Activated CD4-positive, alpha-beta T cell treated with anti-CD3 and anti-CD28 coated beads, Interleukin-2, amount 50 U/mL, for 48 hours (primary cell): ENCODE measurements around the gene RAC2.
"Not testable (repeated sequence)": the region's sequence is repeated elsewhere in the genome, so short reads cannot be mapped to it uniquely, and the experiment has no call there.

ENCODE experiments used
- DNase-seq, 2 experiments: peaks; one replicate each; pipeline ENCODE4 v3.0.0-alpha.2; 2020

Gene RAC2

DNA sequence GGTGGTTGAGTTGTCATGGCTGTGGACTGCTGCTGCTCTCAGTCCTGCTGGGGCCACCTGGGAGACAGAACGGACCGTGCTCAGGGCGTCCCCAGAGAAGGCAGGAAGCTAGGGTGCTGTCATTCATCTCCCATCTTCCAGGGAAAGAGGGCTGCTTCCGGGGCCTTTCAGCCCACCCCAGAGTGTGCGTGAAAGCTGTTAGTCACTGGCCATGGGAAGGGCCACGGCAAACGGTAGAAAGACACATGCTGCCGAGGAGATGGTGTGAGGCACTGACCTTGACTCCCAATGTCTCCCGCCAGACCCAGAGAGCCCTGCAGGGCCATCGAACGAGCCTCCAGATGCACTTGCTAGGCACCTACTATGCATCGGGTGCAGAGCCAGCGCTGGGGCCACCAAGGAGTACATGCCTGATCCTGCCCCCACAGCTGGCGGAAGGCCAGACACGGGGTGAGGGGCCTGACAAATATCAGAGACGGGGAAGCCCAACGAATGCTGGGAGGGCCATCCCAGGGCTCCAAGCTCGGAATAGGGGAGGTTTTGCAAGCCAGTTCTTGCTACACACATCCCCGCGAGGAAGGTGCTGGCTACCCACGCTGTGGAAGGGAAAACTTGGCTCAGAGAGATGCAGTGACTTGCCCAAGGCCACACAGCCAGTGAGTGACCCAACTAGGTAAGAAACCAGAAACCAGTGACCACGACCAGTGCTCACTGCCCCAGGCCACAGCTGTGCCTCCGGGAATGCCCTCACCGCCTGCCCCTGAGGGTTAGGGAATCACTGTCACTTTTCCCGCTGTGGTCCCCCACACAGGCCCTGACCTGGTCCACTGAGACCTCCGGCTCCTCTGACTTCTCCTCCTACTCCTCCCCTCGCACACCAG is 10.1 kb downstream of the RAC2 start:
- DNase-seq = peak in 1 of 2 experiments; percentile 26

DNA sequence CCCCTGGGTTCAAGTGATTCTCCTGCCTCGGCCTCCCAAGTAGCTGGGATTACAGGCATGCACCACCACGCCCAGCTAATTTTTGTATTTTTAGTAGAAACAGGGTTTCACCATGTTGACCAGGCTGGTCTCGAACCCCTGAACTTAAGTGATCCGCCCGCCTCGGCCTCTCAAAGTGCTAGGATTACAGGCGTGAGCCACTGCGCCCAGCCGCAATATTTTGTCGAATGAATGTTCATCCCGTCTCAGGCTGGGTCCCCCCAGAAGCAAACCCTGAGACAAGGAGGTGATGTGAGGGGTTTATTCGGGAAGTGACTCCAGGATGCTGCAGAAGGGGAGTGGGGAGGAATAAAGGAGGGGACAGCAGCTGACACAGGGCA is 10.7 kb downstream of the RAC2 start:
- DNase-seq = not testable (repeated sequence)

DNA sequence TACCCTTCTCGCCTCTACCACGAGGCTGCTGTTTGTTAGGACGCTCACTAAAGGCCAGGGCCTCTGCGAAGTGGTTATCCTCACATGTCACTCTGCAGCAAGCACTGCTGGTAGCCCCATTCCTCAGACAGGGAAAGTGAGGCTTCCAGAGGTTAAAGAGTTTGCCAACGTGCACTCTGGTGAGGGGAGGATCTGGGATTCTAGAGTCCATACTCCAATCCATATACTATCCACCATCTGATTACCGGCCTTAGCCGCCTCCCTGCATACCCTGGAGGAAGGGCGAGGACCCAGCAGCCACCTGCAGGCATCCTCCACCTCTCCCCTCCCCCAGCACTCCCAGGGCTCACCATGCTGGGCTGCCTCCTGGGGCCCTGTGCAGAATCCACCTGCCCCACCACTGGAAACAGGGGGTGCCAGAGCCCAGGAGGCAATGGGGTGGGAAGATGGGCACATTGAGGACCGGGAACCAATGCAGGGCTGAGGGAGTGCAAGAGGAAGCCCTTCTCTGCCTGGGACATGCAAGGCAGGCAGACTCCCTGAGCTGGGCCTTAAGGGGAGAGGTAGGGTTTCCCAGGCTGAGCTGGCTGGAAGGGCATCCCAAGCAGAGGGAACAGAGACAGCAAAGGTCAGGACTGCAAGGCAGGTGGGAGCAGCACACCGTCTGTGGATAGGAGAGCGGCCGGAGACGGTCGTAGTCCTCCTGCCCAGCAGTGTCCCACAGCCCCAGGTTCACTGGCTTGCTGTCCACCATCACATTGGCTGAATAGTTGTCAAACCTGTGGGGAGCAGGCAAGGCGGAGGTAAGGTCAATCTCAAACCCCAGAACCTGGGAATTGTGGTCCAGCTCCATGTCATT is 11.7 kb downstream of the RAC2 start:
- DNase-seq = peak in 1 of 2 experiments; percentile 37

DNA sequence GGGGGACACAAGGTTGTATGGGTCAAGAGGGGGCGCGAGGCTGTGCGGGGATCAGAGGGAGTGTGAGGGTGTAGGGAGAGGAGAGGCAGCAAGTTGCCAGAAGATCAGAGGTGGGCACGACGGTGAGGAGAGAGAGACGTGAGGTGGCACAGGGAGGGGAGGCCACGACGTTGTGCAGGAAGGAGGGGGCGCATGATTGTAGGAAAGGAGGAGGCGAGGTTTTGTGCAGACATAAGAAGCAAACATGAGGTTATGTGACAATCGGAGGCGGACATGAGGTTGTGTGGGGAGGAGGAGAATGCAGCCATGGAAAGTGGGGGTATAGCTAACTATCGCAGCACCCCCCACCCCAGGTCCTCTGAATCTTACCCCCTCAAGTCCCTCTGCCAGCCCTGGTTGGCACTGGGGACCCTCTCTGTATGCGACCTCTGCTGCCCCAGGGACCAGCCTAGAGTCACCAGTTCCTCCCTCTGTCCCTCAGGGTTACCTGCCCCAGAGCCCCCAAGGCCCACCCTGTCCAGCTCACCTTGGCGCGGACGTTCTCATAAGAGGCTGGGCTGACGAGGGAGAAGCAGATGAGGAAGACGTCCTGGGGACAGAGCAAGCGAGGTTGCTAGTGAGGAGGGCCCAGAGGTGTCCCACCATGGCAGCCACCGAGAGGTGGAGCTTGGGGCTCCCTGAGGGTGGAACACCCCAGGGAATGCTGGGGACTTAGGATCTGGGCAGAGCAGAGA is 12.5 kb downstream of the RAC2 start:
- peak; percentile 56 to 66 for DNase-seq

DNA sequence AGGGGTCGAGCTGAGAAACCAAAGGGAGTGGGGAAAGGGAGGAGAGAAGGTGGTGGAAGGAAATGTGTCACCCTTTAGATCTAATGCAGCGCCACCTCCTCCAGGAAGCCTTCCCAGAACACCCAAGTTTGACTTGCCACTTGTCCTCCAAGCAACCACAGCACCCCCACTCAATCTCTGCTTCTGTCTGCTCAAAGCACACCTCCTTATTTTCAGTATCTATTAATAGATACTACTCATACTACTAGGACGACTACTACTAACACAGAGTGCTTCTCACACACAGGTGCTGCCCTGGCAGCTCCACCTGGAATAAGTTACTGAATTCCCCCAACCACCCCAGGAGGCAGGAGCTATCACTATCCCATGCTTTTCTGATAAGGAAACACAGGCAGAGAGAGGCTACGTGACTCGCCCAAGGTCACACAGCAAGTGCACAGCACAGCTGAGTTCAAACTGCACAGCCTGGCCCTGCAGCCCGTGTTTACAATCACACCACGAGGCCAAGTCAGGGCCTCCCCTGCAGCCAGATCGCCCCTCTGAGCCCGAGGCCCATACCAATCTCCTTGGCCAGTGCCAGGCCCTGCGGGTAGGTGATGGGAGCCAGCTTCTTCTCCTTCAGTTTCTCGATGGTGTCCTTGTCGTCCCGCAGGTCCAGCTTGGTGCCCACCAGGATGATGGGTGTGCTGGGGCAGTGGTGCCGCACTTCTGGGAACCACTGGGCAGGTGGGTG is 13.2 kb downstream of the RAC2 start:
- peak; percentile 88 to 92 for DNase-seq

DNA sequence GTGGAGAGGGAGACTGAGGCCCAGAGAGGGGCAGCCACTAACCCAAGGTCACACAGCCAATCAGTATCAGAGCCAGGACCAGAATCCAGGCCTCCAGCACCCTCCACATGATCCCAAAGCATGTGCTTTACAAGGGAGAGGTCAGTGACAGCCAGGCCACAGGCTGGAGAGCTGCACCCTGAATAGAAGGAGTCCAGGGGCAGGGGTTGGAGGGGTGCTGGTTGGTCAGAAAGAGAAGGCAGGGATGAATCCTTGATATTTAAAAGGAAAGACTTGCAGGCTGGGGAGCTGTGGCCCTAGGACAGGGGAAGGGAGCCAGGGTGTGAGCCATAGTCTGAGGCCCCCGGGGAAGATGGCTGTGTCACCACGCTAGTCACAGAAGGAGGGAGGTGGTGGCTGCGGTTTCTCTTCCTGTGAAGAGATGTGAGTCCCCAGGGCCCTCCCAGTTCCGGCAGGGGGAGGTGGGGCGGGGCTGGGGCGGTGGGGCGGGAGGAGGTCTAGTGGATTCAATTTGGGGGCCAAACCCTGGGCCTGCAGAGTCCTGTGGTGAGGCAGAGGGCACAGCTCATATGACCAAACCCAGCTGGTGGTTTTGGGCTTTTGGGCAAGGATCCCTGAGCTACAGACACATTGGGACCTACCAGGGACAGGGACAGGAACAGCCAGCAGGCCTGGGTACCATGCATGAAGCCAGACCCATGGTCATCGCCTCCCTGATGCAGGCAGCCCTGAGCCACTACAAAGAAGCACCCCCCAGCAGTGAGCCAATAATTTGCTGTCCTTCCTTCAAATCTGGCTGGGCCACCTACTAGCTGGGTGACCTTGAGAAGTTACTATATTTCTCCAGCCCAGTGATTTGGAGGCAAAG is 14.0 kb downstream of the RAC2 start:
- DNase-seq = peak; percentile 91 to 93

DNA sequence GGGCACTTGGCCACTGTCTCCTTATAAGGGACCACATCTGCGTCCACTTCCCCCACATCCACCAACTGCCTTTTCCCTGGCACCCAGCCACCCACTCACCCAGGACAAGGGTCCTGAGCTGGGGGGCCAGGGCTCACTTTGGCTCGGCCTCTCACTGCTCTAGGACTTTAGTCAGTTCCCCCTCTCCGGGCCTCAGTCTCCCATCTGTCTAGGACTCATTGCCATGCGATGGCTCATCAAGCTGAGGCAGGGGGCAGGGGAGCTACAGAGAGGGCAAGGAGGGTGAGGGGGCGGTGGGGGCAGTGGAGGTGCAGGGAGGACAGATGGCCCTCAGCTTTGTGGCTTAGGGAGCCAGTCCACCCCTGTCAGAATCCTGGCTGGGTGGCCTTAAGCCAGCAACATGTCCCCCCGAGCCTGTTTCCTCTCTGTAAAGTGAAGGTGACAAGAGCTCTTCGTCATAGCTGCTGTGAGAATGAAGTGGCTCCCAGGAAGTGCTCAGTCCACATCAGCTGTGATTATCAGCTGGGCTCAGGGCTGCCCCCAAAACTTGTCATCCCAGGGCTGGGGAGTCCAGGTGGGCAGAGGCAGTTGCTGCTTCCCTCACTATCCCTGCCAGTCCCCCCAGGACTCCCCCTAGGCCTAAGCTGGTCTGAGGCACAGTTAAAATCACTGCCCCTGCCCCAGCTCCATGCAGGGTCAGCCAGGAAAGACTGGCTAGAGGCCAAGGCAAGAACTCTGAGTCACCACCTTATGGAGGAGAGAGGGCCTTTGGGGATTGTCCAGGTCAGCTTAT is 14.9 kb downstream of the RAC2 start:
- DNase-seq = peak; percentile 49 to 59

DNA sequence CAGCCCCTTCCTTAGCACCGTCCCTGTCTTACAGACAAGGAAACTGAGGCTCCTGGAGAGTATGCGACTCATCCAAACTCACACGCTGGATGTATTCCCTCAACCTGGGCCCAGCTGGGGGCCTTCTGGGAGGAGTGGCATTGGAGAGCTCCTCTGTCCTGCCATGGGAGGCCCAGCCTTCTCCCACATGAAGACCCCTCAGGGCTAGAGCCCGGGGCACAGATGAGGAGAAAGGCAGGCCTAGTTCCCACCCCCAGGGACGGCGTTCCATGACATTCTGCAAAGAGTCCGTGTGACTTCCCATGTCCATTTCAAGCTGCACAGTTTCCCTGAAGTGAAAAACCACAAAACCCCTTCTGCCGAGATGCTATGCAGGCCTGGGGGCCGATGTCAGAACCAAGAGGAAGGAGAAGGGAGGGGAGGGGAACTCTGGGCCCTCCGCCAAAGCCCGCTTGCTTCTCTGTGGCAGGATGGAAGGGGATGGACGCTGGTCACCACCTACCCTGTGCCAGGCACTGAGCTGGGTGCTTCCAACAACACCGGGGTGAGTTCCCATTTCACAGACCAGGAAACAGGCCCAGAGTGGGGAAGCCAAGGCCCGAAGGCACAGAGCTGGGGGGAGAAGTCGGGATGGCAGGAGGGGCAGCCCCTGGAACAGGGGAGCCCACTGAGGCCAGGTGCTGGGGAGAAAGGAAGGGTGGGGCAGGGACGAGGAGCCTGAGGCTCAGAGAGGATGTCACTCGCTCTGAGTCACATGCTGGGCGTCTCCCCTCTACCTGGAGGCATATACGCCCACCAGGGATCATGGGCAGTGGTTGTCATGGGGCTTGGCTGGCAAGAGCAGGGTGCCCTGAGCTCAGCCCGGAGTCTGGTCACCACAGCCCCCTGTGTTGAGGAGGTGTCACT is 15.7 kb downstream of the RAC2 start:
- peak; percentile 45 to 56 for DNase-seq

DNA sequence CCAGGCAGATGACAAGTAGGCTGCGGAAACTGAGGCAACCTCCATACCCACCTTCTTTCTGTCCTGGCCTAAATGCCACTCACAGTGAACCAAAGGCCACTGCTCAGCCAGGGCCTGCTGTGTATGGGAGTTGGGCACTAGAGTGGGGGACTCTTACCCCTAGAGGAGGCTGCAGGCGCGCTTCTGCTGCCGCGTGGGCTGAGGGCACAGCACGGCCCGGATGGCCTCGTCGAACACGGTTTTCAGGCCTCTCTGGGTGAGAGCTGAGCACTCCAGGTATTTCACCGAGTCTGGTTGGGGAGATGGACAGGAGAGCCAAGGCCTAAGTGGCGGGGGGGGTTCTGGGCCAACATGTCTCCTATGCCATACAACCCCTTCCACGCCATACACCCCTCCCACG is 17.6 kb downstream of the RAC2 start:
- peak in 1 of 2 experiments; percentile 27 for DNase-seq

DNA sequence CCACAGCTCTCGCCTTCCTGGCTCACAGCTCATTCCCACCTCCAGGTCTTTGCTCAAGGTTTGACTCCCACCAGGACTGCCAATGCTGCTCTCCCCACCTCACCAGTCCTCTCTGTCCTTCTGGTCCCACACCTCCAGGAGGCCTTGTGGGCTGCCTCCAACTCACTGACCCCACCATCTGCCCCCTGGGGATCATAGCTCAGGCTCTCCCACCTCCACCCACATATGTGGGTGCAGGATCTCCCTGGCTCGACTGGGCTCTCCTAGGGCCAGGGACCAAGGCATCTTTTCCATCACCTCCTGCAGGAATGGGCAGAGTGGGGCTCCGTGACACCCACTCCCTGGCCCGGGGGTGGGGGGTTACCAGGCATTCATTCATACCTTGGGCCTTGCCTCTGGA is 18.0 kb downstream of the RAC2 start:
- no peak for DNase-seq

DNA sequence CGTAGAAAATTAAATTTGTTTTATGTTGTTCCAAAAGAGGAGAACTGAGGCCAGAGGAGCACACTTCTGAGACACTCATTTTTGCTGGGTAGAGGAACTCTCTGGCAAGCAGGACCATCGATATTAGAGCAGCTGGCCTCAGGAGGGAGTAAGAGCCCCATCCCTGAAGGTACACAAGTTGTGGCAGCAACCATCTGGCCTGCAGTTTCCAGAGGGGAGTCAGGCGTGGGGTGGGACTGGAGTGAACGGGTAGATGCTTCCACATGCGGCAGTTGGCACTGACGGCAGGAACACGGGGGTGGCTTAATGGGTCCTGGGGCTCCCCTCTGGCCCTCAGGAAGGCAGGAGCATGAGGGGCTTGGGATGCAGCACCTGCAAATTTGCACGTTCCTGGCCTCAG is 18.6 kb downstream of the RAC2 start:
- no peak for DNase-seq

DNA sequence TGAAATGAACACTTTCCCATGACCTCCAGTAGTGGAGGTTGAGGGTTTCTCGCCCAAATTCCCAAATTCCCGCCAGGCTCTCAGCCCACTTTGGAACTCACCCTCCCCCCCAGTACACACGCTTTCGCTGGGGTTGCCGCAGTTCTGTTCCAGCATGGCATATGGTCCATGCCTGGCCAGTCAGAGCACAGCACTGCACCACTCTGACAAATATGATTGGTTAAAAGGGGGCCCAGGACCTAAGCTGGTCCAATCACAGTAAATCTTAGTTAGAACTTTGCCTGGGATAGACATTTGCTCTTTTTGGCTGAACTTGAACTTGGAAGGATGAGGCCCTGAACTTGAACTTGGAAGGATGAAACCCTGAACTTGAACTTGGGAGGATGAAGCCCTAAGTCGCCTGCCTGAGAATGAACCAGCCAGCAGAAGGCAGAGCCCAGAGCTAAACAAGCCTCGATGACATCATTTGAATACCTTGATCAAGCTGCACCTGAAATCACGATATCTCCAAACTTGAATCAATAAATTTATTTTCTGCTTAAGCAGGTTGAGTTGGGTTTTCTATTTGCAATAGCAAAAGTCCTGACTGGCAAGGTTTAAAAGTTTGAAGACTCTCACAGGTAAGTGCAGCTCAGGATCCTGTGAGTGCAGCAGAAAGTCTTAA is 19.2 kb downstream of the RAC2 start:
- no peak for DNase-seq

DNA sequence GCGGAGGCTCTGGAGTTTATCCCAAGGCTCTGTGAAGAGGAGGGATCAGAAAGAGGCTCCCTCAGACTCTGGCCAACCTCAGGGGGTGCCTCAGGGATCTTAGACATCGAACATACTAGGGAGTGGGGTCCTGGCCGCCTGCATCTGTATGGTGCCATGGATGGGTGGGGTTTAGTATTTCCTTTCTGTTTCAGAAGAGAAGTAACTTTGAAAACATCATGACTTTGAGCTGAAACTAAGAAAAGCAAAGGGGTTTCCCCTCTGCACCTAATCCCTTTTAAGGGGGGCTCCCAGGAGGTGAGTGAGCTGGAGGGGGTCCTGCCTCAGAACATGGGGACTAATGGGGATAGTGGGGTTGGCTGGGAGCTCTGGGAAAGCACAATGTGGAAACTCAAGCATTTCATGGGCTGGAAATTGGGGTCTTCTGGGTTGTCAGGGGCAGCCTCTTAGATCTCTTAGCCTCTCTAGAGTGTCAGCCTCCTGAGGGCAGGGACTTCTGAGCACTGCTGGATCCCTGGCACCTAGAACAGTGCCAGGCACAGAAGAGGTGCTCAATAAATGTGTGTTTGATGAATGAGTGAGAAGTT is 20.0 kb downstream of the RAC2 start:
- peak in 1 of 2 experiments; percentile 37 for DNase-seq

DNA sequence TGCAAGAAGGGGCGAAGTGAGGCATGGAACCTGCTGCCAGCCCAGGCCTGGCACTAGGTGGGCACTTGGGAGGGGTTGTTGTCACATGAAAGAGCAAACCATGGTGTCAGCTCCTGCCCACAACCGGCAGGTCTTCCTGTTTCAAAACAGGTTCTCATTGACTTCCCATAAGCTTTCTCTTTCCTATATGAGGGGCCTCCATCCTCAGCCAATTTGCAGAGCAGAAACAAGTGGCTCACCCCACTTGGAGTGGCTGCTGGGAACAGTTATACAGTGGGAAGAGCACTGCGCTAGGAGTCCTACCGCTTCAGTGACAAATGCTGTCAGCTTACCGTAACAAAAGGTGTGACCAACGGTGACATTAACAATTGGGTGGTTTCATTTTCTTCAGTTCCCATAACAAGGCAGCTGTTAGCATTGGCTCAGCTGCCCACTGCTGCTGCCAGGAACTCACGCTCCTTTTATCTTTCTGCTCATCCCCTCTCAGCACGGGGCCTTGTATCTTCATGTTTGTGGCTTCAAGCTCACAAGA is 21.6 kb downstream of the RAC2 start:
- DNase-seq = peak in 1 of 2 experiments; percentile 56

DNA sequence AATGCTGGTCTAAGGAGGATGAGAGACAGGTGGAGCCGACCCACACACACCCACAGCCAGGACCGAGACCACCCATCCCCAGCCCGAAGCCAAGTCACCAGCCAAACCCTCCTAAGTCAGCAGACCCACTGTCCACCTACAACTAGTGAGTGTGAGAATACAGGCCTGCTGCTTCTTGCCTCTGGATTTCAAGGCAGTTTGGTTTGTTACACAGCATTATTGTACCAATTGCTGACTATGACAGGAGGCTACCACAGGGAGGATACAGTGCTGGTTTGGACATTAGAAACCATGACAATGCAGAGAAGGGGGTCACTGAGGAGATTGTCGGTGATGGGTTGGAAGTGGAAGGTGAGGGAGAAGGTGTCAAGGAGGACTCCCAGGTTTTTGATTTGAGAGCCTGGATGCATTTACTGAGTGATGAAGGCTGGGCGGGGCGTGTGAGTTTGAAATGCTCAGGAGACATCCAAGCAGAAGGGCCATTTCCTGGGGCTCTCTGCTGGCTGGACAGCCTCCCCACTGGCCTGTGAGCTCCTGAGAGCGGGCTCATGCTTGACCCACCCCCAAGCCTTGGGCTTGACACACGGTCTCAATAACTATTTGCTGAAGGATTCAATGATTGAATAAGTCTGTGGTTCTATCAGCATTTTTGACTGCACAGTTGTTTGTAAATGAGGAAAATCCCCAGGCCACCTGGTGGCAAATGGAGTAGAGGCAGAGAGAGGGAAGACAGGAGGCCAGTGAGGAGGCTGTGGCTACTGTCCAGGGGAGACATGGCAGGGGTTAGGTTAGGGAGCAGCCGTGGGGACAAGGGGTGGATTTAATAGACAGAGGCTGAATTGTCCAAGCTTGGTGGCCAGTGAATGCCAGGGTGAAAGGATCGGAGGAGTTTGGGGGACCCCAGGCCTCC is 22.4 kb downstream of the RAC2 start:
- DNase-seq = peak in 1 of 2 experiments; percentile 13

DNA sequence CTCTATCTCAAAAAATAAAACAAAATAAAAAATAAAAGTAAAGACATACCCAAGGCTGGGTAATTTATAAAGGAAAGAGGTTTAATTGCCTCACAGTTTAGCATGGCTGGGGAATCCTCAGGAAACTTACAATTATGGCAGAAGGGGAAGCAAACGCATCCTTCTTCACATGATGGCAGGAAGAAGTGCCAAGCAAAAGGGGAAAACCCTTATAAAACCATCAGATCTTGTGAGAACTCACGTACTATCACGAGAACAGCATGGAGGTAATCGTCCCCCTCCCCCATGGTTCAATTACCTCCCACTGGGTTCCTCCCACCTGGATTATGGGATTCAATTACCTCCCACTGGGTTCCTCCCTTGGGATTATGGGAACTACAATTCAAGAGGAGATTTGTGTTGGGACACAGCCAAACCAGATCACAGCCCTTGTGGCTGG is 23.5 kb downstream of the RAC2 start:
- DNase-seq = no peak

DNA sequence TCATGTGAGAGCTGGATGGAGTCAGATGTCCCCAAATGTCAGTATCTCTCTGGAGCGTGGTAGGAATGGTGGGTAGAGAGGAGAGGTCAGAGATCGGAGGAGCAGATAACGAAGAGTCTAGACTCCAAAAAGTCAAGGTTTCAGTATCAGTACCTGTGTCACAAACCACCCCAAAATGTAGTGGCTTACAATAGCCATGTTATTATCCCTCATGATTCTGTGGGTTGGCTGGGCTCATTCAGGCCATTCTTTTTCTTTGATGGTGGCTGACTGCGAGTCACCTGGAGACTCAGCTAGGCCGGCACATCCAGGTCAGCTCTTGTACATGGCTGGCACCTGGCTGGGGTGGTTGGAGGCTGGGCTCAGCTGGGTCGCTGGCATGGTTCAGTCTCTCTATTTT is 24.5 kb downstream of the RAC2 start:
- DNase-seq = no peak
